ENCODE measurements around the gene ASCC2.

Gene ASCC2

GRCh38 chr22:29816128-29816527 lies 21.9 kb downstream of the ASCC2 start:
- no peak for DNase-seq

- DNase-seq: no peak
Observed at GRCh38 chr22:29815580-29815979, 22.5 kb downstream of the ASCC2 start.

- peak; percentile 63 for DNase-seq
Observed at GRCh38 chr22:29814003-29814402, 24.1 kb downstream of the ASCC2 start.

GRCh38 chr22:29813563-29813962 lies 24.5 kb downstream of the ASCC2 start:
- peak; percentile 32 for DNase-seq

GRCh38 chr22:29813126-29813525 lies 24.9 kb downstream of the ASCC2 start:
- peak; percentile 25 for DNase-seq

GRCh38 chr22:29811377-29811776 lies 26.7 kb downstream of the ASCC2 start:
- peak; percentile 2 for DNase-seq

GRCh38 chr22:29810216-29810615 lies 27.9 kb downstream of the ASCC2 start:
- DNase-seq: no peak

GRCh38 chr22:29806196-29806595 lies 31.9 kb downstream of the ASCC2 start:
- DNase-seq: no peak

GRCh38 chr22:29804985-29805384 lies 33.1 kb downstream of the ASCC2 start:
- no peak for DNase-seq

GRCh38 chr22:29803190-29803589 lies 34.9 kb downstream of the ASCC2 start:
- no peak for DNase-seq

GRCh38 chr22:29801796-29802195 lies 36.3 kb downstream of the ASCC2 start:
- DNase-seq: no peak

- no peak for DNase-seq
Observed at GRCh38 chr22:29801153-29801552, 36.9 kb downstream of the ASCC2 start.

GRCh38 chr22:29799217-29799680 lies 38.8 kb downstream of the ASCC2 start:
- DNase-seq: peak; percentile 91

GRCh38 chr22:29798801-29799200 lies 39.3 kb downstream of the ASCC2 start:
- peak; percentile 32 for DNase-seq

GRCh38 chr22:29798318-29798717 lies 39.8 kb downstream of the ASCC2 start:
- no peak for DNase-seq

- no peak for DNase-seq
Observed at GRCh38 chr22:29797351-29797750, 40.7 kb downstream of the ASCC2 start.

- DNase-seq: no peak
Observed at GRCh38 chr22:29795663-29796062, 42.4 kb downstream of the ASCC2 start.

- DNase-seq: no peak
Observed at GRCh38 chr22:29793396-29793795, 44.7 kb downstream of the ASCC2 start.

- no peak for DNase-seq
Observed at GRCh38 chr22:29790061-29790460, 48.0 kb downstream of the ASCC2 start.

GRCh38 chr22:29788339-29789279 lies 49.5 kb downstream of the ASCC2 start:
- no peak for DNase-seq

- no peak for DNase-seq
Observed at GRCh38 chr22:29787371-29787980, 50.6 kb downstream of the ASCC2 start.

GRCh38 chr22:29786031-29786430 lies 52.0 kb downstream of the ASCC2 start:
- DNase-seq: no peak

GRCh38 chr22:29784451-29785361 lies 53.4 kb downstream of the ASCC2 start:
- no peak for DNase-seq

Data from DMS53 (cell line).